GM18870 (cell line): Measurements from ENCODE around the gene AJAP1.
"Not testable (repeated sequence)": the region's sequence is repeated elsewhere in the genome, so short reads cannot be mapped to it uniquely, and the experiment has no call there.

ENCODE experiments used
- ATAC-seq: cut with Tn5 transposase; IDR thresholded peaks from one replicate; pipeline ENCODE4 v1.9.1; 2021; ENCODE audit warnings: moderate library complexity; ENCODE audit not compliant: unreplicated experiment

The AJAP1 gene

GRCh38 chr1:4653796-4654725 is at the start of gene AJAP1:
AJAP1 (plus strand) TSS chr1:4654609; CDS start chr1:4655426, 817 bp downstream.
- ATAC-seq, result no peak

- ATAC-seq, result no peak
Measured at GRCh38 chr1:4605158-4605557, 49.3 kb upstream of the AJAP1 start.

- ATAC-seq, result no peak
Measured at GRCh38 chr1:4611563-4612341, 42.7 kb upstream of the AJAP1 start.

GRCh38 chr1:4612991-4613390 is 41.4 kb upstream of the AJAP1 start:
- ATAC-seq, result no peak

- no peak for ATAC-seq
Measured at GRCh38 chr1:4613606-4614370, 40.6 kb upstream of the AJAP1 start.

GRCh38 chr1:4614371-4615137 is 39.9 kb upstream of the AJAP1 start:
- no peak for ATAC-seq

- no peak for ATAC-seq
Measured at GRCh38 chr1:4615138-4615470, 39.3 kb upstream of the AJAP1 start.

- ATAC-seq, result no peak
Measured at GRCh38 chr1:4615501-4615900, 38.9 kb upstream of the AJAP1 start.

- ATAC-seq, result no peak
Measured at GRCh38 chr1:4616831-4617465, 37.5 kb upstream of the AJAP1 start.

GRCh38 chr1:4617506-4617905 is 36.9 kb upstream of the AJAP1 start:
- no peak for ATAC-seq

- not testable (repeated sequence) for ATAC-seq
Measured at GRCh38 chr1:4618827-4619226, 35.6 kb upstream of the AJAP1 start.

- no peak for ATAC-seq
Measured at GRCh38 chr1:4621646-4622045, 32.8 kb upstream of the AJAP1 start.

GRCh38 chr1:4622821-4623220 is 31.6 kb upstream of the AJAP1 start:
- no peak for ATAC-seq

GRCh38 chr1:4624141-4624715 is 30.2 kb upstream of the AJAP1 start:
- ATAC-seq, result no peak

GRCh38 chr1:4624801-4625200 is 29.6 kb upstream of the AJAP1 start:
- no peak for ATAC-seq

GRCh38 chr1:4626061-4626460 is 28.3 kb upstream of the AJAP1 start:
- no peak for ATAC-seq

- no peak for ATAC-seq
Measured at GRCh38 chr1:4626560-4627319, 27.7 kb upstream of the AJAP1 start.

- ATAC-seq, result no peak
Measured at GRCh38 chr1:4627353-4627752, 27.1 kb upstream of the AJAP1 start.

GRCh38 chr1:4628992-4629391 is 25.4 kb upstream of the AJAP1 start:
- ATAC-seq, result no peak
